ENCODE results near the gene KRTAP5-9. TPM values are rescaled to one million over a fixed set of nuclear protein-coding genes. Genes with fewer than 3 reads are reported as not detected.

The KRTAP5-9 gene
- total RNA-seq, 1 experiment from 2014 or later = not detected

DNA sequence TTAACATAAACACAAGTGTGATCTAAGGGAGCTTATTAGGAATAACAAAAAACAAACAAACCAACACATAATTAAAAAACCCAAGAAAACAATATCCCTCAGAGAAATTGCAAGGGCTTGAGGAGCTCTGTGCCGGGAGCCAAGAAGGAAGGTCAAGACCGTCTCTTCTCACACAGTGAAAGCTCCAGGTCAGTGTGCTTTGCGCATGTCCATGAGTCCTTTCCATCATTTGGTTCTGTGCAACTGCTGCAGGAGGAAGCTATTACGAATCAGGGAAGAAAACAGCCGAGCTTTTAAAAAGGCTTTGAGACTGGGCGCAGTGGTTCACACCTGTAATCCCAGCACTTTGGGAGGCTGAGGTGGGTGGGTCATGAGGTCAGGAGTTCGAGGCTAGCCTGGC is 5.8 kb upstream of the KRTAP5-9 start:
- no peaks in the 10 kb centered on the region for H3K27me3 ChIP-seq (ENCODE audit: control insufficient read depth, insufficient read depth, low read length)
- no peaks in the 10 kb centered on the region for H3K36me3 ChIP-seq (replicated peaks; ENCODE audit: control insufficient read depth, insufficient read depth, low read length)
- no peak overlapping the region for H3K4me3 ChIP-seq (ENCODE audit: insufficient read depth, low read depth, low read length)
- no peak for DNase-seq

DNA sequence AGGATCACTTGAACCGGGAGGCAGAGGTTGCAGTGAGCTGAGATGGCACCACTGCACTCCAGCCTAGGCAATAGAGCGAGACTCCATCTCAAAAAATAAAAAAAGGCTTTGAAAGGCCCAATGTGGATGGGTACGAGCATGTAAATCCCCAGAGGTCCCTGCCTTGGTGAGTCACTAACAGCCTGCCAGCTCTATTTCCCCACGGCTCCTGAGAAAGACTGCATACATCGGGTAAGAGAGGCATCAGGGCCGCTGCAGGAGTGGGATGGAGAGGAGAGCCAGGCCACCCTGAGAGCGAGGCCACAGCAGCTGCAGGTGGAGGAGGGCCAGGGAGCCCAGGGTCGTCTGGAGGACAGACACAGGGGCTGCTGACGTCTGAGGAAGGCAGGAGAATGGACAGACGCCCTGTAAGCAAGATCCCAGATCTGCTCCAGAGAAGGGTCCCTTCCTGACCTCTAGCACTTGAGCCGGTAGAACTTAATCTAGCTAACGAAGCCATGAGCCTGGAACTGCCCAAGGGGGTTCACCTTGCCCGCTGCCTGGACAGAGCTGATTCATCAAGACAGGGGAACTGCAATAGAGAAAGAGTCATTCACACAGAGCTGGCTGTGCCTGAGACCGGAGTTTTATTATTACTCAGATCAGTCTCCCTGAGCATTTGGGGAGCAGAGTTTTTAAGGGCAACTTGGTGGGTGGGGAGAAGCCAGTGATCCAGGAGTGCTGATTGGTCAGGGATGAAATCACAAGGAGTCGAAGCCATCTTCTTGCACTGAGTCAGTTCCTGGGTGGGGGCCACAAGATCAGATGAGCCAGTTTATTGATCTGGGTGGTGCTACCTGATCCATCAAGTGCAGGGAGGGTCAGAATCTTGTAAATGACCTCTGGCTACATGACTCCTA is 5.1 kb upstream of the KRTAP5-9 start:
- DNase-seq = no peak
- Histone ChIP-seq H3K36me3 (replicated peaks; ENCODE audit: control insufficient read depth, insufficient read depth, low read length) (no peaks in the 10 kb centered on the region), H3K27me3 (ENCODE audit: control insufficient read depth, insufficient read depth, low read length) (no peaks in the 10 kb centered on the region), H3K4me3 (ENCODE audit: insufficient read depth, low read depth, low read length) (no peak overlapping the region)

DNA sequence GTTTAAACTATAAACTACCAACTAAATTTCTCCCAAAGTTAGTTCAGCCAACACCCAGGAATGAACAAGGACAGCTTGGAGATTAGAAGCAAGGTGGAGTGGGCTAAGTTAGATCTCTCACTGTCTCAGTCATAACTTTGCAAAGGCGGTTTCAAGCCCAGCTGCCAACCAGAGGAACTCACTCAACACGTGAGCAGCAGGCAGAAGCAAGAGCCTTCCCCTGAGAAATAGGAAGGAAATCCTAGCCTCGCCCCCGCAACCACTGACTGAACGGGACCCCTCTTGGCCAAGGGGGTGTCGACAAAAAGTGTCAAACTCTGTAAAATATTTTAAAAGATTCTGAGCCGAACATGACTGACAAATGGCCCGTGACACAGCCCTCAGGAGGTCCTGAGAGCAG is 4.4 kb upstream of the KRTAP5-9 start:
- no peaks in the 10 kb centered on the region for H3K27me3 ChIP-seq (ENCODE audit: control insufficient read depth, insufficient read depth, low read length)
- no peaks in the 10 kb centered on the region for H3K36me3 ChIP-seq (replicated peaks; ENCODE audit: control insufficient read depth, insufficient read depth, low read length)
- no peak for DNase-seq
- no peak overlapping the region for H3K4me3 ChIP-seq (ENCODE audit: insufficient read depth, low read depth, low read length)

DNA sequence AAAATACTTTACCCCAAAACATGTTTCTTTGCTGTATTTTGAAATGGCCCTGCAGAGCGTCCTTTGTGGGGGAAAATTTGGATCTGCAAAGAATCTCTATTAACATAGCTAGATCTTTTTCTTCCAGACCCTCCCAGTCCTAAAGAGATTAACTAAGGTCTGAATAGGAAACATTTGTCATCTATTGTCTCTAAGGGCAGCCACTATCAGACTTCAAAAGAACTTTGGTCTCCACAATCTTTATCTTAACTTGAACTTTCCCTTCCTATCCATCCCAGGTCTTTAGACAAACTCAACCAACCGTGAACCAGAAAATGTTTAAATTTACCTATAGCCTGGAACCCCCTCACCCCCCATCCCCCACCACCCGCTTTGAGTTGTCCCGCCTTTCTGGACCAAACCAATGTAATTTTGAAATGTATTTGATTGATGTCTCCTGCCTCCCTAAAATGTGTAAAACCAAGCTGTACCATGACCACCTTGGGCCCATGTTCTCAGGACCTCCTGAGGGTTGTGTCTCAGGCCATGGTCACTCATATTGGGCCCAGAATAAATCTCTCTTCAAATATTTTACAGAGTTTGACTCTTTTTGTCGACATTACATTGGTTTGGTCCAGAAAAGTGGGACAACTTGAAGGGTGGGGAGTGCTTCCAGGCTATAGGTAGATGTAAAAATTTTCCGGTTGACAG is 3.5 kb upstream of the KRTAP5-9 start:
- H3K27me3 ChIP-seq (ENCODE audit: control insufficient read depth, insufficient read depth, low read length) = no peaks in the 10 kb centered on the region
- no peaks in the 10 kb centered on the region for H3K36me3 ChIP-seq (replicated peaks; ENCODE audit: control insufficient read depth, insufficient read depth, low read length)
- no peak overlapping the region for H3K4me3 ChIP-seq (ENCODE audit: insufficient read depth, low read depth, low read length)
- DNase-seq = no peak

DNA sequence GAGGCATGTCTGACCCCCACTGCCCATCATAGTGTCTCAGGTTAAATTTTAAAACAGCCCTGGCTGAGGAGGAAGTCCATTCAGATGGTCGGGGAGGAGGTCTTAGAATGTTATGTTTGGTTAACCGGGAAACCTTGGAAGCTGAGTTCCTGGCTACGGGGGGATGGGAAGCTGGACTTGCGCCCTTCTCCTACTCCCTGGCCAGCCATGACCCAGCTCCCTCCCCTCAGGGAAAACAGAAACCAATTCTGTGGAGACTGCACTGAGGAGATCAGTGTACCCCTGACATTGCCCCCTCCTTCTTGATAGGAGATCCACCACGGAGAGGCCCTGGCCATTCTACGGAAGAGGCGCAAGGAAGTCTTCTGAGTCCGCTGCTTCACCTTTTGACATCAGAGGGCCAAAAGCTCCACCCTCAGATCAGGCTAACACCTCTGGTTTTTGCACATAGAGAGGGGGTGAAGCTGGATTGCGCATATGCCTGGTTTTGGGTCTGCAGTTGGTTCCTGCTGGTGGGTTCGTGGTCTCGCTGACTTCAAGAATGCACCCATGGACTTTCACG is 2.7 kb upstream of the KRTAP5-9 start:
- H3K4me3 ChIP-seq (ENCODE audit: insufficient read depth, low read depth, low read length) = no peak overlapping the region
- no peaks in the 10 kb centered on the region for H3K36me3 ChIP-seq (replicated peaks; ENCODE audit: control insufficient read depth, insufficient read depth, low read length)
- DNase-seq = no peak
- no peaks in the 10 kb centered on the region for H3K27me3 ChIP-seq (ENCODE audit: control insufficient read depth, insufficient read depth, low read length)

DNA sequence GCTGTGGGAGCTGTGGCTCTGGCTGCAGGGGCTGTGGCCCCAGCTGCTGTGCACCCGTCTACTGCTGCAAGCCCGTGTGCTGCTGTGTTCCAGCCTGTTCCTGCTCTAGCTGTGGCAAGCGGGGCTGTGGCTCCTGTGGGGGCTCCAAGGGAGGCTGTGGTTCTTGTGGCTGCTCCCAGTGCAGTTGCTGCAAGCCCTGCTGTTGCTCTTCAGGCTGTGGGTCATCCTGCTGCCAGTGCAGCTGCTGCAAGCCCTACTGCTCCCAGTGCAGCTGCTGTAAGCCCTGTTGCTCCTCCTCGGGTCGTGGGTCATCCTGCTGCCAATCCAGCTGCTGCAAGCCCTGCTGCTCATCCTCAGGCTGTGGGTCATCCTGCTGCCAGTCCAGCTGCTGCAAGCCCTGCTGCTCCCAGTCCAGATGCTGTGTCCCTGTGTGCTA is 514 bp downstream of the KRTAP5-9 start:
- no peak overlapping the region for H3K4me3 ChIP-seq (ENCODE audit: insufficient read depth, low read depth, low read length)
- no peaks in the 10 kb centered on the region for H3K27me3 ChIP-seq (ENCODE audit: control insufficient read depth, insufficient read depth, low read length)
- H3K36me3 ChIP-seq (replicated peaks; ENCODE audit: control insufficient read depth, insufficient read depth, low read length) = no peaks in the 10 kb centered on the region
- no peak for DNase-seq

DNA sequence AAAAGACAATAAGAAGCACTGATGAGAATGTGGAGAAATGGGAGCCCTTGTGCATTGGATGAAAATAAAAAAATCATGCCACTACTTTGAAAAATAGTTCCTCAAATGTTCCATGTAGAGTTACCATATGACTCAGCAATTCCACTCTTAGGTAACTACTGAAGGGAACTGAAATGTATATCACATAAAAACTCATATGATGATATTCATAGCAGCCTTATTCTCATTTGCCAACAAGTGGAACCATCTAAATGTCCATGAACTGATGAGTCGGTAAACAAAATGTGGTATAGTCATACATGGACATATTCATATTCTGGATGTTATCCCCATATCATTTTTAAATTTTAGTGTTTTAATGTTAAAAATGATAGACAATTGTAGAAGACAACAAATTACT is 3.5 kb downstream of the KRTAP5-9 start:
- Histone ChIP-seq H3K36me3 (replicated peaks; ENCODE audit: control insufficient read depth, insufficient read depth, low read length) (no peaks in the 10 kb centered on the region), H3K4me3 (ENCODE audit: insufficient read depth, low read depth, low read length) (no peak overlapping the region), H3K27me3 (ENCODE audit: control insufficient read depth, insufficient read depth, low read length) (no peaks in the 10 kb centered on the region)
- DNase-seq = no peak

DNA sequence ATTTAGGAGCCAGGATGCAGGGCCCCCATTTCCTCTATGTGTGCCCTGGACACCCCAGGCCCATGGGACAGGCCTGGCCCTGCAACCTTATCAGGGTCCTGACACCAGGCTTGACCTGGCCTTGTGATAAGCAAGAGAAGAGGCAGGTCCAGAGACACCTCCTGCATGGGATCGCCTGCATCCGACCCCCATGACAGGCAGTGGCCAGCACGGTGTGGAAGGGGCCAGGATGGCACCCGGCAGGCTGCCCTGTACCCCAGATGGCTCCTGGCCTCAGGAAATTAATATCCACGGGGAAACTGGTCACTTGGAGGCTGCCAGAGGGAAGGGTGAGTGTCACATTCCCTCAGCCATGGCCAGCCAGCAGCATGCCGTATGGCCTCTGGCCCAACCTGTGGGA is 6.8 kb downstream of the KRTAP5-9 start:
- Histone ChIP-seq H3K4me3 (ENCODE audit: insufficient read depth, low read depth, low read length) (no peak overlapping the region), H3K36me3 (replicated peaks; ENCODE audit: control insufficient read depth, insufficient read depth, low read length) (no peaks in the 10 kb centered on the region), H3K27me3 (ENCODE audit: control insufficient read depth, insufficient read depth, low read length) (no peaks in the 10 kb centered on the region)
- no peak for DNase-seq

DNA sequence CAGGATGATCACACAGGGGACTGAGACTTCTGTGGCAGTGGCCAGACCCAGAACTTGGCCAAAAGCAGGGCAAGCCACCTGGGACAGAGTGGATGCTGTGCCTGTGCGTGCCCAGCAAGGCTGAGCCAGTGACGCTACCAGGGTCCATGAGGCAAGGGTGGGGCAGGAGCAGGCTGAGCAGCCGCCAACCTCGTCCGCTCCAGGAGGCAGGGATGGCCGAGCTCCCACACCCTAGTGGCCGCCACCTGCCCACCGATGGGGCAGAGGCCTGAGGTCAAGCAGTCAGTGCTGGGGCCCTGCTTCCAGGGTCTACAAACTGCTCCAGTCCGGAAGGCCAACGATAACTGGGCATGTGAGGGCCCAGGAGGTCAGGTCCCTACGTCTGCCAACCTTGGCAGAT is 7.3 kb downstream of the KRTAP5-9 start:
- Histone ChIP-seq H3K4me3 (ENCODE audit: insufficient read depth, low read depth, low read length) (no peak overlapping the region), H3K27me3 (ENCODE audit: control insufficient read depth, insufficient read depth, low read length) (no peaks in the 10 kb centered on the region), H3K36me3 (replicated peaks; ENCODE audit: control insufficient read depth, insufficient read depth, low read length) (no peaks in the 10 kb centered on the region)
- DNase-seq = no peak

DNA sequence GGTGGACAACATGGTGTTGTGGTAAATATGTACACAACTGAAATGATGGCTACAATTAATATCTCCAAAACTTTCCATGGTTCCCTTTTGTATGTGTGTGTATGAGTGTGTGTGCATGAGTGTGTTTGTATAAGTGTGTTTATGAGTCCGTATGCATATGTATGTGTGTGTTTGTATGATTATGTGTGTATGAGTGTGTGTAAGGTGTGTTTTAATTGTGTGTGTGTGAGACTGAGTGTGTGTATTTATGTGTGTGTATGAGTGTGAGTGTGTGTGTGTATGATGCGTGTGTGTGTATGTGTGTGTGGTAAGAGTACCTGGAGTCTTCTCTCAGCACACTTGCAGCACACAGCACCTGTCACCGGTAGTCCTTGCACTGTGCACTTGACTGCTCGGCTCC is 7.8 kb downstream of the KRTAP5-9 start:
- no peak overlapping the region for H3K4me3 ChIP-seq (ENCODE audit: insufficient read depth, low read depth, low read length)
- H3K36me3 ChIP-seq (replicated peaks; ENCODE audit: control insufficient read depth, insufficient read depth, low read length) = no peaks in the 10 kb centered on the region
- DNase-seq = no peak
- no peaks in the 10 kb centered on the region for H3K27me3 ChIP-seq (ENCODE audit: control insufficient read depth, insufficient read depth, low read length)

DNA sequence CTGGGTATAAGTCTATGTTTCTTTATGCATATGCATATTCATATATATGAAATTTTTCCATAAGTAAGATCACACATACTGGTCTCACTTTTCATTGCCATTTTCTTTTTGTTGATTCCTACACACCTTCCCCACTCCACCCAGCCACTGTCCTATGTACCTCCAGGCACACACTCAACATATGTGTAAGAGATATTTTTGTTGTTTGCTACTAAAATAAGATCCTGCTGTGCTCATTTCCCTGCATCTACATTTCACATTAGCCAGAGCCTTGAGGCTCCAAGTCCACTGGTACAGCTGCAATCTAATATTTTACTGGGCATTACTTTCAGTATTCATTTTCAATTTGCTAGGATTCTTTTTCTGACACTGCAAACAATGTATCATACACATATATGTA is 9.0 kb downstream of the KRTAP5-9 start:
- no peak for DNase-seq

DNA sequence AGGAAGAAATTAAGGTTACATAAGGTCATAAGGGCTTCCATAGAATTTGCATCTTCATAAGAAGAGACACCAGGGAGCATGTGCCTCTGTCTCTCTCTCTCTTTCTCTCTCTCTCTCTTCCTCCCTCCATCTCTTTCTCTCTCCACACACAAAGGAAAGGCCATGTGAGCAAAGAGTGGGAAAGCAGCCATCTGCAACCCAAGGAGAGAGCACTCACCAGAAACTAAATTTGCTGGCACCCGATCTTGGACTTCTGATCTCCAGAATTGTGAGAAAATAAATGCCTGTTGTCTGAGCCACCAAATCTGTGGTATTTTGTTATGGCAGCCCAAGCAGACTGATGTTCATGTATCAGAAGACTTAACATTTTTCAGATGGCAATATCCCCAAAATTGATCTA is 10.8 kb downstream of the KRTAP5-9 start:
- Histone ChIP-seq H3K4me3 (ENCODE audit: insufficient read depth, low read depth, low read length) (no peak overlapping the region), H3K36me3 (replicated peaks; ENCODE audit: control insufficient read depth, insufficient read depth, low read length) (no peaks in the 10 kb centered on the region), H3K27me3 (ENCODE audit: control insufficient read depth, insufficient read depth, low read length) (no peaks in the 10 kb centered on the region)
- DNase-seq = no peak

More for the DNA sequence above, 9.0 kb downstream of the KRTAP5-9 start:
- H3K4me3 ChIP-seq (ENCODE audit: insufficient read depth, low read depth, low read length) = no peak overlapping the region
- H3K27me3 ChIP-seq (ENCODE audit: control insufficient read depth, insufficient read depth, low read length) = no peaks in the 10 kb centered on the region
- H3K36me3 ChIP-seq (replicated peaks; ENCODE audit: control insufficient read depth, insufficient read depth, low read length) = no peaks in the 10 kb centered on the region

DNA sequence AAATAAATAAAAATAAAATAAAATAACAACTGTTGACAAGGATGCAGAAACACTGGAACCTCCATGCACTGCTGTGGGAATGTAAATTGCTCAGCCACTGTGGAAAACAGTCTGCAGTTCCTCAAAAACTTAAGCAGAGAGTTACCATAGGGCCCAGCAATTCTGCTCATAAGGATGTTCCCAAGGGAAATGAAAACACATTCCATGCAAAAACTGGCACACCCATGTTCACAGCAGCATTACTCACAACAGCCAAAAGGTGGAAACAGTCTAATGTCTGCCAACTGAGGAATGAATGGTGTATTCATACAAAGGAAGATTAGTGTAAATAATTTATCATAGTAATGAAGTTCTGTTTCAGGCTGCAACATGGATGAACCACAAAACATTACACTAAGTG is 13.9 kb downstream of the KRTAP5-9 start:
- H3K4me3 ChIP-seq (ENCODE audit: insufficient read depth, low read depth, low read length) = no peak overlapping the region
- H3K27me3 ChIP-seq (ENCODE audit: control insufficient read depth, insufficient read depth, low read length) = no peaks in the 10 kb centered on the region
- DNase-seq = no peak
- no peaks in the 10 kb centered on the region for H3K36me3 ChIP-seq (replicated peaks; ENCODE audit: control insufficient read depth, insufficient read depth, low read length)

DNA sequence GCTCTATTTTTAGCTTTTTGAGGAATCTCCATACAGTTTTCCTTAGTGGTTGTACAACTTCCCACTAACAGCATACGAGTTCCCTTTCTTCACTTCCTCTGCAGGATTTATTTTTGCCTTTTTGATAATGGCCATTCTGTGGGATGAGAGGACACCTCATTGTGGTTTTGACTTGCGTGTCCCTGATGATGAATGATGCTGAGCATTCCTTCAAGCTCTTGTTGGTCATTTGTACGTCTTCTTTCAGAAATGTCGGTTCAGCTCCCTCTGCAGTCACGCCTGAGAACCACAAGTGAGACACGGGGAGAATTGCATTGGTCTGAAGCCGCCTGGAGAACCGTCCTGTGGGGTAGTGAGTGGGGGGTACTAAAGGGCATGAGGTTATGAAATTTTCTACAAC is 15.2 kb downstream of the KRTAP5-9 start:
- peak; percentile 88 for DNase-seq
- no peaks in the 10 kb centered on the region for H3K27me3 ChIP-seq (ENCODE audit: control insufficient read depth, insufficient read depth, low read length)
- no peaks in the 10 kb centered on the region for H3K36me3 ChIP-seq (replicated peaks; ENCODE audit: control insufficient read depth, insufficient read depth, low read length)
- no peak overlapping the region for H3K4me3 ChIP-seq (ENCODE audit: insufficient read depth, low read depth, low read length)

DNA sequence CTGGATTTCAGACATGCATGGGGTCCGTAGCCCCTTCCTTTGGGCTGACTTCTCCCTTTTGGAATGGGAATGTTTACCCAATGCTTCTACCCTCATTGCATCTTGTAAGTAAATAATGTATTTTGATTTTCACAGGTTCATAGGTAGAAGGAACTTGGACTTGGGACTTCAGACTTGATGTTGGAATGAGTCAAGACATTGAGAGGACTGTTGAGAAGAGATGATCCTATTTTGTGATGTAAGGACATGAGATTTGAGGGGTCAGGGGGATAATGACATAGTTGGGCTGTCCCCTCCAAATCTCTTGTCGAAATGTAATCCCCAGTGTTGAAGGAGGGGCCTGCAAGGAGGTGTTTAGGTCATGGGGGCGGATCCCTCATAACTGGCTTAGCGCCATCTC is 16.2 kb downstream of the KRTAP5-9 start:
- 0 out of 2 replicates have a peak, but pooled peaks cover 1% of the 10 kb centered on the region for H3K27me3 ChIP-seq (ENCODE audit: control insufficient read depth, insufficient read depth, low read length)
- no peak overlapping the region for H3K4me3 ChIP-seq (ENCODE audit: insufficient read depth, low read depth, low read length)
- no peak for DNase-seq
- no peaks in the 10 kb centered on the region for H3K36me3 ChIP-seq (replicated peaks; ENCODE audit: control insufficient read depth, insufficient read depth, low read length)

Data from H7 (cell line).